ENCODE data around the gene FHL1. TPM values are rescaled to one million over a fixed set of nuclear protein-coding genes. Genes with fewer than 3 reads are reported as not detected.

FHL1 gene
- polyA plus RNA-seq, 4 donors = 53.1 to 206 (median 77.2) TPM

DNA sequence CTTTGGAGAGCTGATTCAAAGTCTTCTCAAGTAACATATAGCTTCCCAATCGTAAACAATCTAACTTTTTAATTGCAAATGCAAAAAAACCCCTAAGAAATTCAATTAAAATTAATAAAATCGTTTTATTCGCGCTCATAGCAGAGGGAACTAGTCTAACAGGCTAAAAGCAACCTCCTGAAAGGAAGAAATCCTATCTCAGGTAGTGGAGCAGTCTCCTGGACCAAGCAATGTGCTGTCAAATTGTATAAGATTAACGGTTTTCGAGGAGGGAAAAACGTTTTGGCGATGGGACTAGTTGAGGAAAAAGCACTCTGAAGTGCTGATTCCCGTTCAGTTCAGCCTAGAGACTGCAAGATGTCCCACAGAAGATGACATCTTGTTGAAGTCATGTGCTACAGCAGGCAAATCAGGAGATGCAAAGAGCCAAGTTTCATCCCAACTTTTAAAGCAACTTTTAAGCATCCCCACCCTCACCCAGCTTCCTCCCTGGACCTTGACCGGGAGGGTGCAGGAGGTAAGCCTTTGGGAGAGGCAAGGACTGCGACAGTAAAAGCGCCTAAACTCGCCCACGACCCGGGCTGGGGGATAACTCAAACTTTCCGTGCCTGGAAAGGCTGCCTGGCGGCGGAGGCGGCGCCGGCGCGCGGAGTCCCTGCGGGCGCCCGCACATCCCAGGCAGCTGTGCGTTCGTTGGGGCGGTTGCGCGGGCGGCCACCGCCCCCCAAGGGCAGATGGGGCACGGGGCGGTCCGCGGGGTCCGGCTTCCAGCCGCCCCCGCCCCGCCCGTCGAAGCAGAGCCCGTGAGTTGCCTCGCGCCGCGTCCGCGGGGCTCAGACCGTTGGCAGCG lies 103.1 kb downstream of the FHL1 start:
- no peak for DNase-seq (ENCODE audit: low read depth in 4 of 4, low spot score in 3 of 4)

GRCh38 chrX:136251041-136251991 lies 104.0 kb downstream of the FHL1 start, which contains the start of gene MAP7D3:
MAP7D3 (minus strand) TSS chrX:136251400; CDS start chrX:136251358, 42 bp downstream.
- DNase-seq (ENCODE audit: low read depth in 4 of 4, low spot score in 3 of 4) = no peak

- no peak for DNase-seq (ENCODE audit: low read depth in 4 of 4, low spot score in 3 of 4)
These were observed 108.2 kb downstream of the FHL1 start for GRCh38 chrX:136255541-136255940.

DNA sequence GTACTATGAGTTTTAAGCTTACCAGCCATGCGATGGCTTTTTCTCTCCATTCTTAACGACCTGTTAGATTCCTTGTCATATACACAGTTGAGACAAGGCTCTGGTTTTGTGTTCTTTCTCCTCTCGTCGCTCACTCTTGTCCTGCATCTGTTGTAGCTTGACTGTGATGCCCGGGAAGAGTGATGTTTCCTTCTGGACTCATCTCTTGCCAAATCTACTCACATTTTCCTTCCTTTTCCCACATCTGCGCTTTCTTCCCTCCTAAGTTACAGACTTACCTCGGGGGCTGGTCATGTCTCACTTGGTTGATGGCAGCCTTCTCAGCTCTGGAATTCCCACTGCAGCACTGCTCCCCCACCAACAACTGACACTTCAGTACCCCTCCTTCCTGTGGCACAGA lies 108.7 kb downstream of the FHL1 start:
- DNase-seq (ENCODE audit: low read depth in 4 of 4, low spot score in 3 of 4) = no peak

- no peak for DNase-seq (ENCODE audit: low read depth in 4 of 4, low spot score in 3 of 4)
These were observed 111.6 kb downstream of the FHL1 start for GRCh38 chrX:136258951-136259350.

- no peak for DNase-seq (ENCODE audit: low read depth in 4 of 4, low spot score in 3 of 4)
These were observed 112.2 kb downstream of the FHL1 start for GRCh38 chrX:136259543-136259942.

DNA sequence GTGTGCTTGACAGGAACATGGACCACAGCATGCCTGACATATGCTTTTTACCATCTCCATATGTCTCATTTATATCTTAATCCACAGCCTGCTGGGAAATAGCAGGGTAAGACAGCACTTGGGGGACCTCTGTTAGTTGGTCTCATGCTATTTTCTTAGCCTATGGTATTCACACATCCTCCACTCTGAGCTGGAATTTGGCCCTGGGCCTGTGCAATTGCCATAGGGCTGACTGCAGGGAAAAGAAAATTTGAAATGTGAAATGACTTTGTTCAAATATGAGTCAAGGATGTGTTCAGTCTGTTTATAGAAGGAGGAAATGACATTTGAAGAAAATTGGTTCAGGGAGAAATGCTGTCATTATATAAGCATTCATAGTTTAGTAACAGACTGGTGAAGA lies 113.4 kb downstream of the FHL1 start:
- no peak for DNase-seq (ENCODE audit: low read depth in 4 of 4, low spot score in 3 of 4)

Other genes starting within 250 kb of the FHL1 start
- gene MMGT1, start 173.5 kb upstream of the FHL1 start, polyA plus RNA-seq (ENCODE audit: insufficient read length in 4 of 4) = 10 to 100 TPM; 26.8 to 34.0 (median 28.6) TPM
- gene SLC9A6, start 162.1 kb upstream of the FHL1 start, polyA plus RNA-seq (ENCODE audit: insufficient read length in 4 of 4) = 10 to 100 TPM; 11.8 to 18.3 (median 16.8) TPM
- gene MAP7D3, start 103.9 kb downstream of the FHL1 start, polyA plus RNA-seq (ENCODE audit: insufficient read length in 4 of 4) = 10 to 100 TPM; 15.4 to 19.2 (median 16.8) TPM
- gene ADGRG4, start 153.4 kb downstream of the FHL1 start, polyA plus RNA-seq (ENCODE audit: insufficient read length in 4 of 4) = under 1 TPM in 1 of 4 donors, not detected in 3; 0.04 TPM

Measured in left renal pelvis (tissue), 4 donors.